Stimulated activated CD8-positive, alpha-beta memory T cell treated with anti-CD3 and anti-CD28 coated beads, Interleukin-12 subunit alpha, Interleukin-12 subunit beta, amount 100 ng/mL, for 4 hours (primary cell): ENCODE measurements around the gene ALDH1A3.
"Not testable (repeated sequence)": the region's sequence is repeated elsewhere in the genome, so short reads cannot be mapped to it uniquely, and the experiment has no call there.

Experiments
- DNase-seq: peaks from one replicate; pipeline ENCODE4 v3.0.0-alpha.2; 2020; ENCODE audit warnings: low read depth

Gene ALDH1A3

GRCh38 chr15:100879464-100880138 is at the start of gene ALDH1A3:
TSS of gene ALDH1A3 (plus strand) at chr15:100879831. CDS start at chr15:100879908, 77 bp downstream.
- no peak for DNase-seq

GRCh38 chr15:100831467-100831866 is 48.2 kb upstream of the ALDH1A3 start:
- DNase-seq: no peak

- DNase-seq: no peak
These were observed 47.3 kb upstream of the ALDH1A3 start for GRCh38 chr15:100832149-100832942.

GRCh38 chr15:100833417-100834389 is 45.9 kb upstream of the ALDH1A3 start:
- DNase-seq: no peak

- no peak for DNase-seq
These were observed 44.9 kb upstream of the ALDH1A3 start for GRCh38 chr15:100834731-100835130.

GRCh38 chr15:100835636-100836035 is 44.0 kb upstream of the ALDH1A3 start:
- DNase-seq: no peak

GRCh38 chr15:100836501-100836900 is 43.1 kb upstream of the ALDH1A3 start:
- DNase-seq: no peak

GRCh38 chr15:100841426-100841825 is 38.2 kb upstream of the ALDH1A3 start:
- no peak for DNase-seq

GRCh38 chr15:100842756-100843730 is 36.6 kb upstream of the ALDH1A3 start:
- DNase-seq: no peak

- DNase-seq: no peak
These were observed 35.5 kb upstream of the ALDH1A3 start for GRCh38 chr15:100844167-100844566.

- no peak for DNase-seq
These were observed 34.9 kb upstream of the ALDH1A3 start for GRCh38 chr15:100844778-100845177.

- DNase-seq: no peak
These were observed 32.4 kb upstream of the ALDH1A3 start for GRCh38 chr15:100847194-100847593.

GRCh38 chr15:100849021-100849854 is 30.4 kb upstream of the ALDH1A3 start:
- peak; percentile 35 for DNase-seq

- no peak for DNase-seq
These were observed 29.8 kb upstream of the ALDH1A3 start for GRCh38 chr15:100849855-100850218.

- DNase-seq: not testable (repeated sequence)
These were observed 28.1 kb upstream of the ALDH1A3 start for GRCh38 chr15:100851428-100852015.

- no peak for DNase-seq
These were observed 27.0 kb upstream of the ALDH1A3 start for GRCh38 chr15:100852630-100853029.

- no peak for DNase-seq
These were observed 25.8 kb upstream of the ALDH1A3 start for GRCh38 chr15:100853676-100854440.

- no peak for DNase-seq
These were observed 22.8 kb upstream of the ALDH1A3 start for GRCh38 chr15:100856867-100857266.

GRCh38 chr15:100858294-100858693 is 21.3 kb upstream of the ALDH1A3 start:
- DNase-seq: no peak
